EL (cell line): ENCODE results near the gene ZMYM1.
"Not testable (repeated sequence)": the region's sequence is repeated elsewhere in the genome, so short reads cannot be mapped to it uniquely, and the experiment has no call there.

Experiments used
- DNase-seq: peaks from one replicate; pipeline ENCODE4 v3.0.0-alpha.2; 2016

Gene ZMYM1

DNA sequence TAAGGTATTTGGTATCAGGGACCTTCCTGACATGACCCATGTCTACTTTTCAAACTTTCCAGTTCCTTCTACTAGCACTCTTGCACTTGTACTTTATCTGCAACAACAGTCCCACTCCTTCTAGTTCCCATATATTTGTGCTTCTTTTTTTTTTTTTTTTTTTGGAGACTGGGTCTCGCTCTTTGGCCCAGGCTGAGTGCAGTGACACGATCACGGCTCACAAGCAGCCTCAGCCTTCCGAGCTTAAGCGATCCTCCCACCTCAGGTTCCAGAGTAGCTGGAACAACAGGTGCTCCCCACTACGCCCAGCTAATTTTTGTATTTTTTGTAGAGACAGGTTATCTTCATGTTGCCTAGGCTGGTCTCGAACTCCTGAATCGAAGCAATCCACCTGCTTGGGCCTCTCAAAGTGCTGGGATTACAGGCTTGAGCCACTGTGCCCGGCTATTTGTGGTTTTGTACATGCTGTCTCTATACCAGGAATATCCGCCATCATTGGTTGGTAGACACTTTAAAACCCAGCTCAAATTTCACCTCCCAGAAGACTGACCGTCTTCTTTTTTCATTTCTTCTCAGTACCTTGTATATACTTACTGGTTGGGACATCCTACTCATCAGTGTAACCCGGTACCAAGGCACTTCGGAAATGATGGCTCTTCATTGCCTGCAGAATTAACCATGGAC, 1.1 kb downstream of the ZMYM1 start:
- DNase-seq = no peak

DNA sequence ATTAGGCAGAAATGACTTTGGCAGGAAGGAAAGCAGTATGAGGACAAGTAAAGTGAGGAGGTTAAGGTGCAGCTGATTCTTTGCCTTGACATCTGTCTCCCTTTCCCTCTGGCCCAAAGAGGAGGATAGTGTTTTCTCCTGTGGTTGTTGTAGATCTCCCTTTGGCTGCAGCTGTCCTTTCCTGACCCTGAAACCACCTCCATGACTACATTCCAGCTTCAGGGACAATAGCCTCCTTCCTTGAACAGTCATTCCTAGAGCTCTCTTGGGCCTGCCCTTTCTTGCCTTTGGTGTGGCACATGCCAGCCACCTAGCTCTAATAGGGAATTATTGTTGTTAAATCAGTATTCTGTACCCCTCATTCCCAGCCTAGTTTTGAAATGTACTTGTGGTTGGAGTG, 6.2 kb downstream of the ZMYM1 start:
- peak; percentile 39 for DNase-seq

DNA sequence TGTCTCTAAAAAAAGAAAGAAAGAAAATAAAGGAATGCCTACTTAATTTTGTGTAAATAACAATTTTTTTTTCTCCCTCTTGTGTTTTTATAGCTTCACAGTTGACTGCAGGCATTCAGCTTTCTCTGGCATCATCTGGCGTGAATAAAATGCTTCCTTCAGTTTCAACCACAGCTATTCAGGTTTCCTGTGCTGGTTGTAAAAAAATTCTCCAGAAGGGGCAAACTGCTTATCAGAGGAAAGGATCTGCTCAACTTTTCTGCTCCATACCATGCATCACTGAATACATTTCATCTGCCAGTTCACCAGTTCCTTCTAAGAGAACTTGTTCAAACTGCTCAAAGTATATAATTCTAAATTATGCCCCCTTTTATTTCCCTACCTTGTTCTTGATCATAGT, 18.0 kb downstream of the ZMYM1 start:
- DNase-seq = peak; percentile 50

DNA sequence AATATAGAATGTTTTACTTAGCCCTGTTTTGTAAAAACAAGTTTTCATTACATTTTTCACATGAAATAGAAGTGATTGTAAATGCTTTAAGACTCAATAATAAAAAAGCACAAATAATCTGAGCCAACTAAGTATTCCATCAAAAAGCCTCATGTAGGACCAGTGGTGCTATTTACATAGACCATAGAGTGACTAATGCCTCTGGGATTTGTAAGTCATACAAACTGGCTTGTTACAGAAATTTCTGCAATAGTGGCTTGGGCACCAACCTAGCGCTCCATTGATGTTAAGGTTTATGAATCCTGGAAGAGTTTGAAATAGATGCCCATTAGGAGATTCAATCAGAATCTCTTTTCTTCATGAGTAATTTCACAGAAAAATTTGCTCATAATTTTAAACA, 31.9 kb downstream of the ZMYM1 start:
- peak; percentile 65 for DNase-seq

DNA sequence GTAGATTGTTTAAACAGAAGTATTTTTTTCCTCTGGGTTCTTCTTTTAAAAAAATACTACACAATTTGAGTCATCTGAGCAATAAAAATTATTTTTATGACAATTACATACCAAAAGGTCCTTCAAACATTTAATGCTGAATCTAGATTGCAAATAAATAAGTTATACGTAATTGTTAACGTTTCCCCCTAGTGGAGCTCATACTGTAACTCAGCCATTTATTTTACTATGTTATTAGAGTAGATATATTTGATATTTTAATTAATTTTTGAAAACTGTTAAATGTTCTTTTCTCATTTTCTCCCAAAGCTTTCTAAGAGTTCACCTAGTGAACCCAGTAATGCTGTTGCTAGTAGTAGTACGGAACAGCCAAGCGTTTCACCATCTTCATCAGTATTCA, 33.5 kb downstream of the ZMYM1 start:
- no peak for DNase-seq

DNA sequence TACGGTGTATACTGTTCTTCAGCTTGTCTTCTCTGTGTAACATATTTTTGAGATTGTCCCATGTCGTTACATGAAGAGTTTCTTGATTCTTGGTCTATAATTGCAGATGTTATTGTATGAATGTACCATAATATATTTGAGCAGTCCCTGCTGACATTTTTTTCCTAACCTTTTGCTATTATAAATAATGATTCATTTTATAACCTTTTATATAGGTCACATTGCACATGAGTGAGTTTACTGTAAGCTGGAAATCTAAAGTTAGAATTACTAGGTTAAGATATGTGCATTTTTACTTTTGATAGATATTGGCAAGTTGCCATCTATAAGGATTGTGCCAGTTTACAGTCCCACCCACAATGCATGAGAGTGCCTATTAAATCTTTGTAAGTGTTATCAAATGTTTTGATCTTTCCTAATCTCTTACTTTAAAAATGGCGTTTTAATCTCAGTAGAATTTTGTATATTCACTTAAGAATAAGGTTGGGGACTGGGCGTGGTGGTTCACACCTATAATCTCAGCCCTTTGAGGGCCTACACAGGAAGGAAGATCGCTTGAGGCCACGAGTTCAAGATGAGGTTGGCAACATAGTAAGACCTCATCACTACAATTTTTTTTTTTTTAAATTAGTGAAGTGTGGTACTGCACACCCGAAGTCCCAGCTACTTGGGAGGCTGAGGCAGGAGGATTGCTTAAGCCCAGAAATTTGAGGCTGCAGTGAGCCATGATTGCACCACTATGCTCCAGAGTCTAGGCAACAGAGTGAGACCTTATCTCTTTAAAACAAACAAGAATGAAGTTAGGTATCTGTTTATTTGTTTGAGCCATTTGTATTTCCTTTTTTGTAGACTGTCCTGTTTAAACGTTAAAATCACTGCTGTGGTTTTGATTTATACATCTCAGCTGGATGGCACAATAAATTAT, 36.5 kb downstream of the ZMYM1 start:
- peak; percentile 15 for DNase-seq

DNA sequence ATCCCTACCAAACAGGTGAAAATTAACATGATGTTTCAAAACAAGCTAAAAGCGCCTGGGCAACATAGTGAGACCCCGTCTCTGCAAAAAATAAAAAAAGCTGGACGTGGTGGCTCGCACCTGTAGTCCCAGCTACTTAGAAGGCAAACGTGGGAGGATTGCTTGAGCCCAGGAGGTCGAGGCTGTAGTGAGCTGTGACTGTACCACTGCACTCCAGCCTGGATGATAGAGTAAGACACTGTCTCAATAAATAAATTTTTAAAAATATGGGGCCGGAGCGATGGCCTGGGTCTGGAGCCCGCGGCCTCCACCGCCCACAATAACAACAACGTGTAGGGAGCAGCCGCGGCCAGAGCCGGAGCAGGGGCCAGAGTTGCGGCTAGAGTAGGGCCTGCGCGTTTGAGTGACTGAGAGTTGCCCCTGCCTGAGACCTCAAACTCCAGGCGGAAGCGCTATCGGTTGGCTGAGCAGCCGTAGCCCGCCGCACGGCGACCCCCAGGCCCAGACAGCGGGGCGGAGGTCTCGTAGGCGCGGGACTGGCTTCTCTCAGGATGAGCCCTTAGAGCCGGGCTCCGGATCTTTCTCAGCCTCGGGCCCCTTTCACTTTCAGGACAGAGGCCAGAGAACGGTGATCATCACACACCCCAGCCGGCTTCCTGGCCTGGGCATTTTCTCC, 41.4 kb downstream of the ZMYM1 start:
- DNase-seq = peak; percentile 25

DNA sequence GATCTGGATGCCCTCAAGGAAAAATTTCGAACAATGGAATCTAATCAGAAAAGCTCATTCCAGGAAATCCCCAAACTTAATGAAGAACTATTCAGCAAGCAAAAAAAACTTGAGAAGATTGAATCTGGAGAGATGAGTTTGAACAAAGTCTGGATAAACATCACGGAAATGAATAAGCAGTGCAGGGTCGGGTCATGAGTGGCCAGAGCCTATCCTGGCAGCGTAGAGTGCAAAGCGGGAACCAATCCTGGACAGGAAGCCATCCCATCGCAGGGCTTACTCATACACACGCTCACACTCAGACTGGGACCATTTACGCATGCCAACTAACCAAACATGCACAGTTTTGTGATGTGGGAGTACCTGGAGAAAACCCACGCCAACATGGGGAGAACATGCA, 43.1 kb downstream of the ZMYM1 start:
- DNase-seq = no peak

DNA sequence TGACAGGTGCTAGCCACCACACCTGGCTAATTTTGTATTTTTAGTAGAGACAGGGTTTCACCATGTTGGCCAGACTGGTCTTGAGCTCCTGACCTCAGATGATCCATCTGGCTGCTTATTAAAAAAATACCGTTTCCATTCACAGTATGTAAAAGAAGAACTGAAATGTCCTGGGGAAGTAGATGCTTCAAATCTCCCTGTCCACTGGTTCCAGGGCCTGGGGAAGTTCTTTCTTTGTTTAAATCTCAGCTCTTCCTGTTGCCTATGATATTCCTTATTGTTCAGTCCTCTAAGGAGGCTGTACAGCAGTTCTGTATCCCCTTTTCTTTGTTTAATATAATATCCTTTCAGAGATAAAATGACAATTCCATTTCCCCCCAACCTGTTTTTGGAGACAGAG, 47.4 kb downstream of the ZMYM1 start:
- no peak for DNase-seq

DNA sequence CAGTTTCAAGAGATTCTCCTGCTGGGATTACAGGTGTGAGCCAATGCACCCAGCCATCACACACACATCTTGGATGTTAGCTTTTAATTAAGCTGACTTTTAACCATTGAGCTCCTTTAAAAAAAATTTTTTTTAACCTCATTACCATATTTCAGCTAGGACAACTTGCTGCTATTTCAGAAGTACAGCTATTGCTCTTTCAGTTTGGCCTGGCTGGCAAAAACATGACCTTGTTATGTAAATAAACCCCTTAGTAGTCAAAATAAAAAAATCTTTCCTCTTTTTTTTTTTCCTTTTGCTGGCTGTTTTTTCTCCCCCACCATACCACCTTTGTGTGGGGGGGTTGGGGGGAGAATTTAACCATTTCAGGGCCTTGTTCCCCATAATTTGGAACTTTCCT, 49.9 kb downstream of the ZMYM1 start:
- no peak for DNase-seq

DNA sequence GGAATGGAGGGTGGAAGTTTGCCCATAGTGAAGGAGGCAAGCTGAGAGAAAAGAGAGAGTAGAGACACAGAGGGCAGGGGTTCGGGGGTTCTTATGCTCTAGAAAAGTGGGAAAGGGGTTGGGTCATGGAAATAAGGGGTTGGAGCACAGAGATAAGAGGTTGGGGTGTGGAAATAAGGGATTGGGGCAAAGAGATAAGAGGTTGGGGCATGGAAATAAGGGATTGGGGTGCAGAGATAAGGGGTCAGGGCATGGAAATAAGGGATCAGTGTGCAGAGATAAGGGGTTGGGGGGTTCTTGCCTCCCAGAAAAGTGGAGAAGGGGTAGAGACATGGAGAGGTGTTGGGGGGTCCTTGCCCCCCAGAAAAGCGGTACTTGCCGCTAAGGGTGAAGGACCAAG, 57.6 kb downstream of the ZMYM1 start:
- DNase-seq = no peak

DNA sequence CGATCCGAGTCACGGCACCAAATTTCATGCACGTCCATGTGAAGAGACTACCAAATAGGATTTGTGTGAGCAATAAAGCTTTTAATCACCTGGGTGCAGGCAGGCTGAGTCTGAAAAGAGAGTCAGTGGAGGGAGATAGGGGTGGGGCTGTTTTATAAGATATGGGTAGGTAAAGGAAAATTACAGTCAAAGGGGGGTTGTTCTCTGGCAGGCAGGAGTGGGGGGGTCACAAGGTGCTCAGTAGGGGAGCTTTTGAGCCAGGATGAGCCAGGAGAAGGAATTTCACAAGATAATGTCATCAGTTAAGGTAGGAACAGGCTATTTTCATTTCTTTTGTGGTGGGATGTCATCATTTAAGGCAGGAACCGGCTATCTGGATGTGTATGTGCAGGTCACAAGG, 58.4 kb downstream of the ZMYM1 start:
- DNase-seq = not testable (repeated sequence)

DNA sequence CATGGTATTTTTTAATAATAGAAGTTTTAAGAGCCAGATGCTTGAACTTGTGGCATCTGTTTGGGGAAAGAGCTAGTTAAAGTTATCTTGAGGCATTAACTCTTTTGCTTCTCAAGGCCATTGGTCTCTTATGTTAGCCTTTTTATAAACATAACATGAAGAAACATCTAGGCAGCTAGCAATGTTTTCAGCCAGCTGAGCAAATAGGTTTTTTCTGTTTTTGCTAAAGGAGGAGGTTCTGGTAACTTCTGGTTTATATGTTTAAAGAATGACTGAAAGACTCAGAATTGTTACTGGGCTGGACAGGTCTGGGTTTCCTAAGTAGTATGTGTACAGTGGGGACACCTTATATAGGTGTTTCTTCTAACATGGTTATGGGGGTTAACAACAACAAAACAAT, 63.1 kb downstream of the ZMYM1 start:
- DNase-seq = not testable (repeated sequence)

DNA sequence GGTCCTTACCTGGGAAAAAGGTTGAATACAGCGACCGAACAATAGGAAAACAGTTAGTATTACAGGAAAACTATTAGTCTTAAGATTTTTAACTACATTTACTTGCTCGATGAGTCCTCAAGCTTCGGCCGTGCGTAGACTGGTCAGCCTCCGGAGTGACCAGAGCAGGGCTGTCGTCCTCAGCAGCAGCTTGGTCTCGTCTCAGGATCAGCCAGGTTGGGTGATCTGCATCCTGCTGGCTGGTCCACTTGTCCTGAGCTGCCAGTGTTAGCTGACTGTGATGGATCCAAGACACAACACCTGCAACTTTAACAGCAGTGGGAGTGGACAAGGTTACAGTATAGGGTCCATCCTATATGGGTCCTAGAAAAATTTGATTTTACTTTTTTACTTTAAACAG, 63.5 kb downstream of the ZMYM1 start:
- DNase-seq = not testable (repeated sequence)

DNA sequence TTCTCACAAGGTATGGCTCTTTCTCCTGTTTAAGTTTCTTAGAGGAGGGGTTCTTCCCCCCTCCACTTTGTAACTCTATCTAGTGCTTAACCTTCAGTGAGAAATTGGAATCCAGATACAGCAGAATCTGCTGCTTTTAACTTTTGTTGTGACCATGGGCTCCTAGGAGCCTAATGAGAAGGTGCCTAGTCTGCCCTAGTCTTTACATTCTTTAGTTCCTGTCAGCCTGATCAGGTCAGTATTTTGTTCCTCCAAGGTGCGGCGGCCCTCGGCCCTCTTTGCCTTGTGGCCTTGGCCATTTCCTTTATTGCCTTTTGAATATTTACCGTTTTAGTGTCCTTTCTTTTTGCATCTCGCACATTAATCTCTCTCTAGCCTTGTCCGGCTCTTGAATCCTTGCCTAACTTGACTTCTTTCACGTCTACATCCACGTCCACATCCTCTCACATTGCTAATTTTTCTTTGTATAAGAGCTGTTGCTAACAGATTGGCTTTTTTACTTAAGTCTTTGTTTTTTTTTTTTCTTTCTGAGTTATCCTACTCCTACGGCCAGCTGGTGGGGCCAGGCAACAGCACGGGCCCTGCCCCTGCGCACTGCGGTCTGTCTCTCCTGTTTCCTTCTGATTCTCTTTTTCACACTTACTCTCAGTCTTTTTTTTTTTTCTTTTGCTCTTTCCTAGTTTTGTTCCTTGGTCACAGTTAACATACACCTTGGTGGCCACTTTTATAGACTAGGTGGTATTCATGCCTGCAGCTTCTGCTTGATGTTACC, 64.7 kb downstream of the ZMYM1 start:
- no peak for DNase-seq

DNA sequence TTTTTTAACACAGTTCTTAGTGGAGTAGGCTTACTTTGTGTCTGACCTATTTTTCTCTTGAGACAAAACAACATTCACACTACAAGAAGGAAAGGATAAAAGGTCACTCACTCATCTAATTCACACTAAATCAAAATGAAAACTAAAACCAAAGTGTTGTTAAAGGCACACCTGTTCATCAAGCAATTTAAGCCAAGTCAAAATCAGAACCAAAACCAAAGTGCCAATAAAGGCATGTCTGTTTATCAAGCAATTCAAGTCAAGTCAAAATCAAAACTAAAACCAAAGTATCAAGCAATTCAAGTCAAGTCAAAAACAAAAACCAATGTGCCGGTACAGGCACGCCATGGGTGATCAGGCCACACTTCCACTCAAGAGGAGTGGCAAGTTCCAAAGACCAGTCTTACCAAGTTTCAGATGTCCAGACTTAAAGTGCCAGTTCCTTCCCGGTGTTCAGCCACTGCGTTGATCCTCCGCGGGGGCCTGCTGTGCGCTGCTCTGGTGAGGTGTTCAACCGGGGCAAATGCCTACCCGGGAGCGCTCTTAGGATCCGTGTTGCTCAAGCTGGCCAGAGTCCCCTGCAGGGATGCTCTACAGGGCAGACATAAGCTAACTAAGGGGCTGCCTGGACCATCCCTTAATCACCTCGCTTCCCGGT, 66.8 kb downstream of the ZMYM1 start:
- peak; percentile 5 for DNase-seq

DNA sequence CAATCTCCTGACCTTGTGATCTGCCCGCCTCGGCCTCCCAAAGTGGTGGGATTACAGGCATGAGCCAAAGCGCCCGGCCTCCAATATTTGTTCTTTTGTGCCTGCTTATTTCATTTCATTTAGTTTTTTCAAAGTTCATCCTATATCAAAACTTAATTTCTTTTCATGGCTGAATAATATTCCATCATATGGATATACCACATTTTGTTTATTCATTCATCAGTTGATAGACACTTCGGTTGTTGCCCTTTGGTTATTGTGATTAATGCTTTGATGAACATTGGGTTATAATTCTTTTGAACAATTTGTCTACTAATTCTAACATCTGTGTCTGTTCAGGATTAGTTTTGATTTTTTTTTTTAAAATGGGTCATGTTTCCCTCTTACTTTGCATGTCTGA, 72.0 kb downstream of the ZMYM1 start:
- no peak for DNase-seq

DNA sequence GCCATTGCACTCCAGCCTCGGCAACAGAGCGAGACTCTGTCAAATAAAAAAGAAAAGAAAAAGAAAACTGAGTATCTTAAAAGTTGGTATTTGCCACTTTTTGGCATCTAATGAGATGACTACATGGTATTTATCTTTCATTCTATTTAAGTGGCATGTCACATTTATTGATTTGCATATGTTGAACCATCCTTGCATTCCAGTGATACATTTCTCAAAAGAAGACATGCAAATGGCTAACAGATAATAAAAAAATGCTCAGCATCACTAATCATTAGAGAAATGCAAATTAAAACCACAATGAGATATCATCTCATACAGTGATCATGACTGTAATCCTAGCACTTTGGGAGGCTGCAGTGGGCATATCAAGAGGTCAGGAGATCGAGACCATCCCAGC, 85.7 kb downstream of the ZMYM1 start:
- DNase-seq = no peak
